ENCODE results near the gene WDR27.

Gene WDR27

DNA sequence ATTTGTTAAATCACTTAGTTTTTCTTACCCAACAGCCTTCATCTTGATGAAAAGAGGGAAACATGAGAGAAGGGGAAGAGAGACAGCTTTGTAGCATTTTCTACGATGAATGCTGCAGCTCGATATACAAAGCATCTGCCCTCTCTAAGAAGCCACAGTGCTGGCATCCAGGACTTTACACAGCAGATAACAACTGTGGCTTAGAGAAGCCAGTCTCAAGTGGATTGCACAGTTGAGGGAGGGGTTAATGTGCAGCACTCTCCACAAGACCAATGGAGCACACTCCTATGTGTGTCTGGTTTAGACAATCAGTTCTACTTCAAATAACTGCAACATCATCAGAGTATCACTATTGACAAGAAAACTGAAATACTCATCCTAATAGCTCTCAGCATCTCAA, 5.9 kb upstream of the WDR27 start:
- DNase-seq = no peak

DNA sequence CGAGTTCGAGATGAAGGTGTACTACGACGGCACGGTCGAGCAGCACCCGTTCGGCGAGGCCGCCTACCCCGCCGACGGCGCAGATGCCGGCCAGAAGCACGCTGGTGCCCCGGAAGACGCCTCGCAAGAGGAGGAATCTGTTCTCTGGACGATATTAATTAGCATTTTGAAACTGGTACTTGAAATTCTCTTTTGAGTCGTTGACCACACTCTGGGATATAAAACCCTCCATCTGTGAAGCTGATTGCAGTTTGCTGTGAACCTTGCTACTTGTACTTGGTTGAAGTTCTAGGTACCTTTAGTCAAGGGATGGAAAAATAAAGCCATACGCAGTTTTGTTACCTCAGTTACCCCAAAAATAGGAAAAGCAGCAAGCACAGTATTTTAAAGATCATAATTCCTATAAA, 1.0 kb upstream of the WDR27 start:
- DNase-seq = no peak

- peak; percentile 11 for DNase-seq
Measured at GRCh38 chr6:169701311-169701953, 397 bp downstream of the WDR27 start.

DNA sequence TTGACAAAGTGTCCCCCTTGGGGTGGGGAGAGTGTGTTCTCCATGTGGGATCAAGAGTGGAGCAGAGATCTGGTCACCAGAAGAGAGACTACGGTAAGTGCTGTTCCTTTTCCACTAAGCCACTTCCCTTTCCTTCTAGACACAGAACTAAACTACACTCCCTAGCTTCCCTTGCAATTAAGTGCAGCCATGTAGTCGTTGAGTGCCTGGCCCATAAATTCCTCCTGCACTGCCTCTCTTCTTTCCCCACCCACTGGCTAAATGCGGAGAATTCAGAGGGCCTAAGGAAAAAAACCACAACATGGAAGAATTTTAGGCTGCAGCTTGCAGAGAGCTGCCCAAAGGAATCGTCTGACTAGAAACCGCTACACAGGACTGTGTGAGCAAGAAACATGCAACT, 1.5 kb downstream of the WDR27 start:
- DNase-seq = no peak

DNA sequence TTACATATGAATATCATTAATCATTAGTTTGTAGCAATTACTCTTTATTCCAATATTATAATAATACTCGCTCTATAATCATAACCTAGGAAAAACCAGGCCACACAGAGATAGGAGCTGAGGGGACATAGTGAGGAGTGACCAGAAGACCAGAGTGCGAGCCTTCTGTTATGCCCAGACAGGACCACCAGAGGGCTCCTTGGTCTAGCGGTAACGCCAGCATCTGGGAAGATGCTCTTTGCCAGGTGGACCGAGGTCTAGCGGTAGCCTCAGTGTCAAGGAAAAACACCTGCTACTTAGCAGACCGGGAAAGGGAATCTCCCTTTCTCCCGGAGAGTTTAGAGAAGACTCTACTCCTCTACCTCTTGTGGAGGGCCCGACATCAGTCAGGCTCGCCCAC, 4.7 kb downstream of the WDR27 start:
- DNase-seq = peak; percentile 27

DNA sequence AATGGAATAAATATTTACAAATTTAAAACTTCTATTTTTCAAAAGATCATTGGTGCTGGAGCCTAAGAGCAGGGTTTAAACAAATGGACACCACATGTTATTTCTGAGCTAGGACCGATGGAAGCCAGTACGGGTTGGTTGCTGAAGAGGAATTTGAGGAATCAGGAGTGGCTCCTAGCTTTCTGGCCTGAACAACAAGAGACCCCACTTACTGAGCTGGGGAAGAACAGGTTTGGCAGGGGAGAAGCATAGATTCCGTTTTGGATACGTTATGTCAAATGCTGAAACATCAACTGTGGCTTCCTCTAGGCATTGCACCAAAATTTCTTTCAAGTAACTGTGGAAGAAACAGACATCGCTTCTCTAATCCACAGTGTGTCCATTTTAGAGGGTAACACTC, 6.7 kb downstream of the WDR27 start:
- no peak for DNase-seq

DNA sequence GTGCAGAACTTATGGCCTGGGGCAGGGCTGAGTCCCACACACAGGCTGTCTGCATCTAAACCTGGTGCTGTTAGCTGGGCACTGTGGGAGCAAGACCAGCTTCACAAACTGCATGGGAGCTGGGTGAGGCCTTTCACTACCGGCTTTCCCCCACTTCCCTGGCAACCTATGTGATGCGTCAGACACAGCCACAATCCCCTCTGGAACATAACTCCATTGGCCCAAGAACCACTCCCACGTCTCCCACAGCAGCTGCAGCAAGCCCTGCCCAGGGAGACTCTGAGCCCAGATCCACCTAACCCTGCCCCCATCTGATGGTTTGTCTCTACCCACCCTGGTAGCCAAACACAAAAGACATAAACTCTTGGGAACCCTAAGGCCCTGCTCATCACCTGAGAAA, 9.3 kb downstream of the WDR27 start:
- DNase-seq = no peak

GRCh38 chr6:169691260-169691659, 10.6 kb downstream of the WDR27 start:
- DNase-seq = no peak

- DNase-seq = no peak
Measured at GRCh38 chr6:169689287-169689686, 12.5 kb downstream of the WDR27 start.

DNA sequence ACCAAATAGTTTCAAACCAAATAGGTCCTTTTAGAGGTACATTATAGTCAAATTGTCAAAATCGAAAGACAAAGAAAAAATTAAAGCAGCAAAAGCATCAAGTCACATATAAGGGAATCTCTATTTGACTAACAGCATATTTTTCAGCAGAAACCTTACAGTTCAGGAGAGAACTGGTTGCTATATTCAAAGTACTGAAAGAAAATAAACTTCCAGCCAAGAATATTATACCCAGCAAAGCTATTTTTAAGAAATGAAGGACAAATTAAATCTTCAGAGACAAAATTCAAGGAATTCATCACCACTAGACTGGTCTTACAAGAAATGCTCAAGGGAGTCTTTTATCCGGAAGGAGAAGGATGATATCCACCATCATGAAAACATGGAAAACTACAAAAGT, 16.0 kb downstream of the WDR27 start:
- no peak for DNase-seq

- DNase-seq = no peak
Measured at GRCh38 chr6:169684056-169684455, 17.8 kb downstream of the WDR27 start.

GRCh38 chr6:169678342-169678741, 23.5 kb downstream of the WDR27 start:
- no peak for DNase-seq

GRCh38 chr6:169677096-169677495, 24.7 kb downstream of the WDR27 start:
- DNase-seq = no peak

DNA sequence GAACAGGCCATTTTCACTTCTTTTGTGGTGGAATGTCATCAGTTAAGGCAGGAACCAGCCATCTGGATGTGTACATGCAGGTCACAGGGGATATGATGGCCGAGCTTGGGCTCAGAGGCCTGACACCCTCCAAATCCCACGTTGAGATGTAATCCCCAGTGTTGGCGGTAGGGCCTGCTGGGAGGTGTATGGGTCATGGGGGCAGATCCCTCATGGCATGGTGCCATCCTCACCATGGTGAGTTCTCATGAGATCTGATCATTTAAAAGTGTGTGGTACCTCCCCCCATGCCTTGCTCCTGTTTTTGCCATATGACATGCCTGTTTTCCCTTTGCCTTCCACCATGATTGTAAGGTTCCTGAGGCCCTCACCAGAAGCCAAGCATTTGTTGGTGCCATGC, 26.8 kb downstream of the WDR27 start:
- DNase-seq = no peak

- no peak for DNase-seq
Measured at GRCh38 chr6:169671563-169671962, 30.3 kb downstream of the WDR27 start.

- DNase-seq = no peak
Measured at GRCh38 chr6:169669889-169670288, 31.9 kb downstream of the WDR27 start.

DNA sequence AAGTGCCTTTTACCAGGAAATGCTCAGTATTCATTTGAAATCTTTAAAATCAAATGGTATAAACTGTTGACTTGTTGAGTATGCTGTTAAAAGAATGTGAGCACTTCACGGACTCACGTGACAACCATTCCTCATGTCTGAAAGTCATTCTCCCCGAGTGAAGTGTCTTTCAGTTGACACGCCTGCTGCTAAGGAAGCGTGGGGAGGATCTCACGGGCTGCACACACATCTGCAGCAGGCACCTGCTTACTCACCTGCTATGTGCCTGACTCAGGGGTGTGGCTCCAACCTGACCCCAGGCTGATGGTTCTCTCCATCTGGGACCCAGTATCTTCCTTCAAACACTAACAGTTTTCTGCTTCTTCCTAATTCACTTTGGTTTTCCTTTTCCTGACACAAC, 32.7 kb downstream of the WDR27 start:
- no peak for DNase-seq

DNA sequence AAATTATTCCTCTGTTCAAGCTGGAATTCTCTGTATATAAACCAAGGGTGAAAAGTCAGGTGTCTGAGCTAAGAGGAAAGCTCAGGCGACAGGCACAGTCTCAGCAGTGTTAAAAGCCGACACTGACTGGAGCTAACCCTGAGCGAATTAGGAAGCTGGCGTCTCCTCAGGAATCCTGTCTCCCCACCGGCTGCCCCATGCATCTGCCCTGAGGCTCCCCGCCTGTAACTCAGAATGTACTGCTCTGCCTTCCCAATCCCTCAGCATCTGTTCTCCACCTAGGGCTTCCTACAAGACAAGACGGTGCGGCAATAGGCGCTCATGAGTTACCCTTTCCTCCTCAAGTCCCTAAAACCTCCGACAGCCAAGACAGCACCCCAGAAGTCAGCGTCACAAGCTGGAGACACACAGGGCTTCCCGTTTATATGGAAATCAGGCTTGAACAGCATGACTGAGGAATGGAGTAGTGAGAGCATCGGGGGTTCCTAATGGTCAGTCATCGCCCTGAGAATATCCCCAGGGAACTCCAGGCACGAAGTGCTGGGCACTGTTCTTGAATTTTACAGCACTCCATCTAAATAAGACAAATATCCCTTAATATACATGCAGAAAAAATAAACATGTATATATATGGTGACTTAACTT, 33.5 kb downstream of the WDR27 start:
- no peak for DNase-seq

- DNase-seq = no peak
Measured at GRCh38 chr6:169667716-169668115, 34.1 kb downstream of the WDR27 start.

- no peak for DNase-seq
Measured at GRCh38 chr6:169666441-169666840, 35.4 kb downstream of the WDR27 start.

DNA sequence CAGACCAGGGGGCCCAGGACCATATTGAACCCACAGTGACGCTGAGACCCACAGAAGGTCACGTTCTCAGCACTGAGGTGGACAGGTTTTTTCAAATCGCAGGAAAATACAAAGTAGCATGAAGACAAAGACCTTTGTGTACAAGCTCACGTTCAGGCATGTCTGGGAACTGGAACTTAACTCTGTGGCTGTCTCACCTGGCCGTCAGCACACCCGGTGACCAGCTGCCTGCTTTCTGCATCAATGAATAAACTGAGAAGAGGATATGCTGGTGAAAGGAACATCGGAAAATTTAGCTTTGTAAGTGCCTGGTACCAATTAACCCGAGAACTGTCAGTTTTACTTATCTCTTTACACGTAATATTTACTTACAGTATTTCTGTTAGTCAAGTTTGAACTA, 36.5 kb downstream of the WDR27 start:
- no peak for DNase-seq

- no peak for DNase-seq
Measured at GRCh38 chr6:169664227-169664626, 37.6 kb downstream of the WDR27 start.

GRCh38 chr6:169663468-169663867, 38.4 kb downstream of the WDR27 start:
- DNase-seq = no peak

- DNase-seq = no peak
Measured at GRCh38 chr6:169661391-169661756, 40.5 kb downstream of the WDR27 start.

DNA sequence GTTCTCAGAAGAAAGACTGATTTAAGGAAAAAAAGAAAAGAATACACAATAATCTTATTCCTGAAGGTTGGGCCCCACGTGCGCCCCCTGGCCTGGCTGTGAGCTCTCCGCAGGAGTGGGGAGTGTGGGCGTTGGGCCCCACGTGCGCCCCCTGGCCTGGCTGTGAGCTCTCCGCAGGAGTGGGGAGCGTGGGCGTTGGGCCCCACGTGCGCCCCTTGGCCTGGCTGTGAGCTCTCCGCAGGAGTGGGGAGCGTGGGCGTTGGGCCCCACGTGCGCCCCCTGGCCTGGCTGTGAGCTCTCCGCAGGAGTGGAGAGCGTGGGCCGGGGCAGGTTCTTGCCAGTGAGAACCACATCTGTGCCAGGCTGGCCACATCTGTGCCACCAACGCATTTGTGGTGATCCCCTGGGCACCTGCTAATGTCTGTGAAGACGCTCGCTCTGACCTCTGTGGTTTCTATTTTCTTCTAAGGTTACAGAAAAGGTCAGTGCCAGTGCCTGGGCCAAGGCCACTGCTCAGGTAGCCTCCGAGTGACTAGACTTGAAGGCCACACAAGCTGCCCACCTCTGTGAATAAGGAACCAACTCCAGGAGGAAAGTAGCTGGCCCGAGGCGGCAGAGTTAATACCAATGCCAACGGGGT, 41.0 kb downstream of the WDR27 start:
- DNase-seq = no peak

Measured in activated CD4-positive, alpha-beta T cell treated with anti-CD3 and anti-CD28 coated beads, Interleukin-2, amount 50 U/mL, for 16 hours (primary cell).